ENCODE measurements around the gene CUL7. TPM values are rescaled to one million over a fixed set of nuclear protein-coding genes. Genes with fewer than 3 reads are reported as not detected.

Gene CUL7
- total RNA-seq, 1 experiment from 2014 or later: 34.1 TPM

DNA sequence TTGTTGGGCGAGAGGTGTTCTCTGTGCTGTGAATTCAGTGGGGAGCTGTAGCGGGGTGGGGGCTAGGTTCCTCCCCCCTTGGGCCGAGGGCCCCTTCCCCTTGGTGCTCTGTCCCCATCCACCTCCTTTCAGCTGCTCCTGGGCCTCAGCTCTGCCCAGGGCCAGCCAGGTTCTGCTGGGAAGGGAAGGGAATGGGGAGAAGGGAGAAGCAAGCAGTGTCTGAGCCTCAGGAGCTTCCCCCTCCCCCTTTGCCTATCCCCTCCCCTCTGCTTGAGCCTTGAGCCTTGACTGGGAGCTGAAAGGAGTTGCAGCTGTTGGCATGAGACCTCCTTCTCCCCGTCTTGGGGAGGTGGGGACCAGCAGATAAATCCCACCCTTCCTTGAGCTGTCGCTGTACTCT lies 32.8 kb downstream of the CUL7 start:
- RAD21 ChIA-PET (ENCODE audit: low non-redundant PET in 1 of 2, low total read pairs in 2 of 2, uncharacterized antibody in 2 of 2, unreplicated experiment in 2 of 2): interaction anchor here in 1 of 2 experiments (0.7 kb wide), 1 partner anchor 1286 kb away, joined by 3 read pairs; no protein-coding TSS in a partner anchor
- ATAC-seq: peak; percentile 34
- Histone ChIP-seq H3K9me3 (ENCODE audit: control insufficient read depth in 1 of 2, insufficient read depth in 1 of 2, low read depth in 1 of 2, low read length in 2 of 2) (no peaks in the 10 kb centered on the region), H3K4me3 (replicated peaks in 1 of 2; ENCODE audit: low read depth in 1 of 2, low read length in 2 of 2) (peak overlapping the region; percentile 75 to 96), H3K4me1 (ENCODE audit: control insufficient read depth in 1 of 2, insufficient read depth in 2 of 2, low read length in 2 of 2) (peaks cover 9 to 20% of the 10 kb centered on the region in 2 experiments), H3K27me3 (ENCODE audit: insufficient read depth, low read length) (no peaks in the 10 kb centered on the region), H3K36me3 (ENCODE audit: control insufficient read depth in 1 of 2, insufficient read depth in 2 of 2, low read length in 2 of 2) (peaks cover 16 to 22% of the 10 kb centered on the region in 2 experiments), H2AFZ (ENCODE audit: low read depth, low read length, poor library complexity, severe bottlenecking) (no peak overlapping the region), H3K79me2 (ENCODE audit: insufficient read depth, low read length) (peaks cover 56% of the 10 kb centered on the region), H3K9me2 (ENCODE audit: insufficient read depth) (no peaks in the 10 kb centered on the region), H4K20me1 (ENCODE audit: insufficient read depth) (no peaks in the 10 kb centered on the region), H3K4me2 (ENCODE audit: low read length) (peak overlapping the region; percentile 94), H3K27ac (ENCODE audit: low read depth, low read length) (peak overlapping the region; percentile 80), H3K9ac (ENCODE audit: low read length) (peak overlapping the region; percentile 93)
- intact Hi-C loops (cut with micrococcal nuclease): no loop called here
- no peak for DNase-seq (ENCODE audit: low read depth, low spot score)
- CTCF ChIA-PET: interaction anchor here (0.8 kb wide), 1 partner anchor 123 kb away, joined by 3 read pairs; no protein-coding TSS in a partner anchor
- POLR2A ChIA-PET: interaction anchor here (0.6 to 2.2 kb wide), 4 partner anchors 12 to 92 kb away, joined by 3 to 7 read pairs (median 4); partner anchors contain the start of genes CNPY3 and PEX6
- TF ChIP-seq, protein P1, sequence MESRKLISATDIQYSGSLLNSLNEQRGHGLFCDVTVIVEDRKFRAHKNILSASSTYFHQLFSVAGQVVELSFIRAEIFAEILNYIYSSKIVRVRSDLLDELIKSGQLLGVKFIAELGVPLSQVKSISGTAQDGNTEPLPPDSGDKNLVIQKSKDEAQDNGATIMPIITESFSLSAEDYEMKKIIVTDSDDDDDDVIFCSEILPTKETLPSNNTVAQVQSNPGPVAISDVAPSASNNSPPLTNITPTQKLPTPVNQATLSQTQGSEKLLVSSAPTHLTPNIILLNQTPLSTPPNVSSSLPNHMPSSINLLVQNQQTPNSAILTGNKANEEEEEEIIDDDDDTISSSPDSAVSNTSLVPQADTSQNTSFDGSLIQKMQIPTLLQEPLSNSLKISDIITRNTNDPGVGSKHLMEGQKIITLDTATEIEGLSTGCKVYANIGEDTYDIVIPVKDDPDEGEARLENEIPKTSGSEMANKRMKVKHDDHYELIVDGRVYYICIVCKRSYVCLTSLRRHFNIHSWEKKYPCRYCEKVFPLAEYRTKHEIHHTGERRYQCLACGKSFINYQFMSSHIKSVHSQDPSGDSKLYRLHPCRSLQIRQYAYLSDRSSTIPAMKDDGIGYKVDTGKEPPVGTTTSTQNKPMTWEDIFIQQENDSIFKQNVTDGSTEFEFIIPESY (IDR thresholded peaks at IDR 0.05; ENCODE audit: extremely low read depth, insufficient replicate concordance, low read length): no peak
- TF ChIP-seq SIN3A (IDR thresholded peaks at IDR 0.05; ENCODE audit: low read depth): no peak
- no peak for TF ChIP-seq EZH2phosphoT487 (IDR thresholded peaks at IDR 0.05; ENCODE audit: borderline replicate concordance)
- no peak for TF ChIP-seq EZH2 (IDR thresholded peaks at IDR 0.05)
- no peak for TF ChIP-seq EGR1 (IDR thresholded peaks at IDR 0.05; ENCODE audit: low read depth)
- no peak for TF ChIP-seq SRF (IDR thresholded peaks at IDR 0.05; ENCODE audit: low read depth)
- TF ChIP-seq SP1 (IDR thresholded peaks at IDR 0.05; ENCODE audit: low read depth): no peak
- TF ChIP-seq JUND (IDR thresholded peaks at IDR 0.05): no peak
- no peak for TF ChIP-seq FOSL1 (IDR thresholded peaks at IDR 0.05; ENCODE audit: low read depth)
- TF ChIP-seq, protein P2, sequence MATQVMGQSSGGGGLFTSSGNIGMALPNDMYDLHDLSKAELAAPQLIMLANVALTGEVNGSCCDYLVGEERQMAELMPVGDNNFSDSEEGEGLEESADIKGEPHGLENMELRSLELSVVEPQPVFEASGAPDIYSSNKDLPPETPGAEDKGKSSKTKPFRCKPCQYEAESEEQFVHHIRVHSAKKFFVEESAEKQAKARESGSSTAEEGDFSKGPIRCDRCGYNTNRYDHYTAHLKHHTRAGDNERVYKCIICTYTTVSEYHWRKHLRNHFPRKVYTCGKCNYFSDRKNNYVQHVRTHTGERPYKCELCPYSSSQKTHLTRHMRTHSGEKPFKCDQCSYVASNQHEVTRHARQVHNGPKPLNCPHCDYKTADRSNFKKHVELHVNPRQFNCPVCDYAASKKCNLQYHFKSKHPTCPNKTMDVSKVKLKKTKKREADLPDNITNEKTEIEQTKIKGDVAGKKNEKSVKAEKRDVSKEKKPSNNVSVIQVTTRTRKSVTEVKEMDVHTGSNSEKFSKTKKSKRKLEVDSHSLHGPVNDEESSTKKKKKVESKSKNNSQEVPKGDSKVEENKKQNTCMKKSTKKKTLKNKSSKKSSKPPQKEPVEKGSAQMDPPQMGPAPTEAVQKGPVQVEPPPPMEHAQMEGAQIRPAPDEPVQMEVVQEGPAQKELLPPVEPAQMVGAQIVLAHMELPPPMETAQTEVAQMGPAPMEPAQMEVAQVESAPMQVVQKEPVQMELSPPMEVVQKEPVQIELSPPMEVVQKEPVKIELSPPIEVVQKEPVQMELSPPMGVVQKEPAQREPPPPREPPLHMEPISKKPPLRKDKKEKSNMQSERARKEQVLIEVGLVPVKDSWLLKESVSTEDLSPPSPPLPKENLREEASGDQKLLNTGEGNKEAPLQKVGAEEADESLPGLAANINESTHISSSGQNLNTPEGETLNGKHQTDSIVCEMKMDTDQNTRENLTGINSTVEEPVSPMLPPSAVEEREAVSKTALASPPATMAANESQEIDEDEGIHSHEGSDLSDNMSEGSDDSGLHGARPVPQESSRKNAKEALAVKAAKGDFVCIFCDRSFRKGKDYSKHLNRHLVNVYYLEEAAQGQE (IDR thresholded peaks at IDR 0.05; ENCODE audit: low read depth): no peak
- TF ChIP-seq CBX3 (IDR thresholded peaks at IDR 0.05; ENCODE audit: low read depth): no peak
- TF ChIP-seq POLR2A (IDR thresholded peaks at IDR 0.05; ENCODE audit: borderline replicate concordance, extremely low read depth, insufficient read depth, insufficient read length): no peak
- TF ChIP-seq RAD21 (IDR thresholded peaks at IDR 0.05; ENCODE audit: low read depth): no peak
- no peak for TF ChIP-seq YY1 (IDR thresholded peaks at IDR 0.05; ENCODE audit: extremely low read depth, insufficient replicate concordance, low read depth, low read length)
- TF ChIP-seq TCF7L2 (IDR thresholded peaks at IDR 0.05; ENCODE audit: borderline replicate concordance, extremely low read depth, insufficient read depth, insufficient read length): no peak
- no peak for TF ChIP-seq ZNF274 (IDR thresholded peaks at IDR 0.05; ENCODE audit: low read depth, low read length)
- BruUV-seq (replicated peaks): TSS peak; percentile 93

Measured in HCT116 (cell line).